Endometrium (tissue), 2 donors: Measurements from ENCODE around the gene FBXO9.

Experiments used
- FAIRE-seq: peaks from 2 replicates; lab custom pipeline; 2012; peaks lifted over from hg19 to GRCh38; lab: Jason Lieb, UNC
- donor health status: control.
- donor health status: control.

Gene FBXO9

DNA sequence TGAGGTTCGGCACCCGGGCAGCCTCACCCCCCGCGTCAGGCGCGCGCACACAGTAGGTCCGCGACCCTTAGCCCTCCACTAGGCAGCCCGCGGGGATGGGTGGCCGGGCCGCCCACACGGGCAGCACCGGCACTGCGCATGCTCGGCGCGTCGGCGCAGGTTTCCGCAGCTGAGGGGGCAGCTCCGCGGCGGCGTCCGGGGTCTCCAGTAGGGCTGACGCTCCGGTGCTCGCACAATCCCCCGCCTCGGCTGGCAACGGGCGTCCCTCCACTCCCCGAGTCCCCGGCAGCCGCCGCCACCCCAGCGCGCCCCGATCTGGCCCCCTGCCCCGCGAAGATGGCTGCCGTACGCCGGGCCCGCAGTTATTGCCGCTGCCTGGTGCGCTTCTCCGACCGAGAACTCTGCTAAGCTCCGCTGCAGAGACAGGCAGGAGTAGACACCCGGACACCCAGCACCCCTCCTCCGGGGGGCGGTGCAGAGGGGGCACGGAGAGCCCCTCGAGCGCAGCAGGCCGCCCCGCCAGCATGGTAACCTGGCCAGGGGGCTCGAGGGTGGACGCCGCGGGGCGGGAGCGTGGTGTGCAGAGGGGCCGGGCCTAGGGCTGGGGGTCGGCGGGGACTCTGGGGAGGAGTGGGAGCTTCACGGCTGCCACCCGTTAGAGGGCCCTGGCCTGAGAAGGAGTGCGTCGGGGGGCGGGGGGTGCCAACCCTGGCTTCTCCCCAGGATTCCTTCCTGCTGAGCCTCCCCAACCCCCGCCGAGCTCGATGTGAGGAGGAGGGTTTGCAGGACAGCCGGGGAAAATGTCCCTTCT is at the start of gene FBXO9:
Gene FBXO9 (plus strand): TSS at position 139 of the 811 bp plus-strand sequence. CDS start 386 bp downstream, at position 525.
- FAIRE-seq: no peak

DNA sequence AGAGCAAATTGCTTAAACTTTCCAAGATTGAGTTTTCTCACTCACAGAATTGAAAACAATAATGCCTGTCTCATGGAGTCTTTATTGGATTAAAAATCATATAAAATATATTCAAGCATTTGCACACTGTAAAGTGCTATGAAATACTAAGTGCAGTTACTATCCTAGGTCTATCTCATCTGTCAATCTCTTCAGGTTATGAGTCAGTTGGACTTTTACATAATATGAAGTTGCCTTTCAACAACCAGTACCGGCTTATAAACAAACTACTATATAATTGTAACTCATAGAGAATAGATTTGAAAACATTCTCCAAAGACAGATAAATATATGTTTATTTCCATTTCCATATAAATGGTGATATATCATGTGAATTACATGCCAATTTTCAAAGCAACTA is 49.7 kb upstream of the FBXO9 start:
- no peak for FAIRE-seq

DNA sequence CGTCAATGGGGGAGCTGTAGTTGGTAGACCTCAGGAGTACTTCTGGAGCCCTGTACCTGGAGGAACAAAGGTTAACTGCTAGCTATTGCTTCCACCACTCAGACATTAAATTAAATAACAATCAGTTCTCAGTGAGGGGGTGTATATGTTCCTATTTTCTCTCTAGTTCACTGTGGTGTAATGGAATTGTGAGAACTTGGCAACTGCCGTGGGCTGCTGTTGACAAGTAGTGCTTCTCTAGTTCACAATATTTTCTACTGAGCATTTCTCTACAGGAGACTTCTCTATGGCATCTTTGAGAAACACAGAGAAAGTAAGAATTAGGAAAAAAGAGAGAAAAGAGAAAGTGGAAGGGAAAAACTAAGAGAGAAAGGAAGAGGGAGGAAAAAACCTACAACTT is 46.8 kb upstream of the FBXO9 start:
- no peak for FAIRE-seq

DNA sequence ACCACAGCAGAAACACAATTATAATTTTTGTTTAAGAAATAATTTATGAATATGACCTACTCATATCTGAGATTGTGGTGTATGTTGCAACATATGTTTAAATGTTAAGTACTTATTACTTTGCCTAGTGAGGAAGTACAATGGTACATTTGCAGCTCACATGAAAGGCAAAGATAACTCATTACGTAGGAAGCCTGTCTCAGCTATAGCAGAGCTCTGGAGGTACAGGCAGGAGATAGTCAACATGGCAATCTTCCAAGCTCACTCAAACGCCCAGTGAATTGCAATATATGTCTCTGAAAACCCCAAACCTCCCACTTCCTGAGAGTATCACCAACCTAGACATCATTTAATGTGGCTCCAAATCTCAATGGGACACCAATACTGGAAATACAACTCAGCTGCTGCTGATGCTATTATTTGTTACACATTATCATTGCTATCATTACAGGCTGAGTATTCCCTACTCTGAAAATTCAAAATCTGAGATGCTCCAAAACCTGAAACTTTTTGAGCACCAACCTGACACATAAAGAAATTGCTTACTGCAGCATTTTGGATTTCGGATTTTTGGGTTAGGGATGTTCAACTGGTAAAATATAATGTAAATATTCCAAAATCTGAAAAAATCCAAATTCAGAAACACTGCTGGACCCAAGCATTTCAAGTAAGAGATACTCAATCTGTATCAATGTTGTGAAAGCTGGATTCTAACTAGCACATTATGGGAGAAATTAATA is 45.0 kb upstream of the FBXO9 start:
- no peak for FAIRE-seq

DNA sequence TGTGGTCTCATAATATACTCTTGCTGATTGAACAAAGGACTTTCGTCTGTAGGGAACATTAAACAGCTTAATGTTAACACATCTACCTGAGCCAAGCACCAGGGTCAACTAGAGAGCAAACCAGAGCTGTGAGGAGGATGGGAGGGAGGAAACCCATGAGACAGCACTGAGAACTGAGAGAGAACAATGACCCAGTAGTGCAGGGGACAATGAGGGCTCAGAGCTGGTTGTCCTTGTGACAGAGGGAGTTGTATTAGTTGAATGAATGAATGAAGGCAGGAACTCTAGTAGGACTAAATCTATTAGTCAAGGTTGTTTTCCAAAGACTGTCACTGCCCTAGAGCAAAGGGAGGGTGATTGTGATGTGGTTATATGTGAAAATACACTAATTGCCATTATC is 41.9 kb upstream of the FBXO9 start:
- no peak for FAIRE-seq

DNA sequence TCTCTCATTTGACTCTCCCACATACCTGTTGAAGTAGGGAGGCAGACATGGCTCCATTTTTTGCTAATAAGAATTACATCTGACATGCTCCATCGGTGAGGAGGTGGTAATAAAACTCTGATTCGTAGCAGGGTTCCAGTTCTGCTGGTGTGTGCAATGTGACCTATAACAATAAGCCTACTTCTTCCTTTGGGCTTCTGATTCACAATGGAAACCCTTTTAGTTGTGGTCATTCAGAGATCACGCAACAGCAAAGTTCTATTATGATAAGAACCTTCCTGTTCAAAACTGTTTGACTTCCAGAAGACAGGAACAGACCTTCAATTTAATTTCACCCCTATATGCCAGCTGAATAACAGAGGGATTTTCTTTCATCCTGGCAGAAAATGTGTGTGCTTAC is 38.7 kb upstream of the FBXO9 start:
- FAIRE-seq: no peak

- FAIRE-seq: no peak
Observed at GRCh38 chr6:53027131-53027718, 38.0 kb upstream of the FBXO9 start.

- FAIRE-seq: no peak
Observed at GRCh38 chr6:53028467-53028866, 36.7 kb upstream of the FBXO9 start.

GRCh38 chr6:53029257-53029656 is 35.9 kb upstream of the FBXO9 start:
- FAIRE-seq: no peak

DNA sequence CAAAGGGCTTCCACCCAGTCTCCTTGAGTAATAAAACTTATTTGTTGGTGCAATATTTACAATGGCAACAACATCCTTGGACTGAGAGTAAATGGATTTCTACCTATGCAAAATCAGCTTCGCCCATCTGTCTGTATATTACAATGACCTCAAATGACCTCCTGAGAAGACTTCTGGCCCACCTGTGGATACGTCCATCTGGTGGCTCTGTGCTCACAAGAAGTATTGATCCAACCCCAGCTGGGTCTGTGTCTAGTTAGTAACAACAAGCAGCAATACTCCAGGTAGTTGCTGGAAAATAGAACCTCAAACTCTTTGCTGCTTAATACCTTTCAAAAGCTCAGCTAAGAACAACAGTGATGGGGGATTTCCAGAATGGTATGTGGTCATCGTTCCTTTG is 35.4 kb upstream of the FBXO9 start:
- FAIRE-seq: no peak

DNA sequence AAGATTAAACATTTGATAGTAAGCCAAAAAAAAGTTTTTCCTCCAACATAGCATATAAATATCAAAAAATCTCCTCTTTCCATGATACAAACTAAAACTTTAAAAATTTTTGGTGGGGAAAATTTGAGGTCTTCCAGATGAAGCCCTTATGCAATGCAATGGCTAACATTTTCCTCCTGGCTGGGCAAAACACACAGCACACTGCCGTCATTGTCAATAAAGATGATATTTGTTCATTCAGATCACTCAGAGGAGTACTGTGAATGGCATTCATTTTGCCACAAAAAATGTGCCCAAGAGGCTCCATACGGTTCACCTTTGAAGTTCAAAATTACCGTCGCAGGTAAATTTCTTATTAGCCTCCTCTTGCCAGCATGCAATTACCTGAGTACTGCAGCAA is 33.9 kb upstream of the FBXO9 start:
- FAIRE-seq: no peak

- FAIRE-seq: no peak
Observed at GRCh38 chr6:53032849-53033248, 32.4 kb upstream of the FBXO9 start.

GRCh38 chr6:53033764-53034163 is 31.4 kb upstream of the FBXO9 start:
- no peak for FAIRE-seq

DNA sequence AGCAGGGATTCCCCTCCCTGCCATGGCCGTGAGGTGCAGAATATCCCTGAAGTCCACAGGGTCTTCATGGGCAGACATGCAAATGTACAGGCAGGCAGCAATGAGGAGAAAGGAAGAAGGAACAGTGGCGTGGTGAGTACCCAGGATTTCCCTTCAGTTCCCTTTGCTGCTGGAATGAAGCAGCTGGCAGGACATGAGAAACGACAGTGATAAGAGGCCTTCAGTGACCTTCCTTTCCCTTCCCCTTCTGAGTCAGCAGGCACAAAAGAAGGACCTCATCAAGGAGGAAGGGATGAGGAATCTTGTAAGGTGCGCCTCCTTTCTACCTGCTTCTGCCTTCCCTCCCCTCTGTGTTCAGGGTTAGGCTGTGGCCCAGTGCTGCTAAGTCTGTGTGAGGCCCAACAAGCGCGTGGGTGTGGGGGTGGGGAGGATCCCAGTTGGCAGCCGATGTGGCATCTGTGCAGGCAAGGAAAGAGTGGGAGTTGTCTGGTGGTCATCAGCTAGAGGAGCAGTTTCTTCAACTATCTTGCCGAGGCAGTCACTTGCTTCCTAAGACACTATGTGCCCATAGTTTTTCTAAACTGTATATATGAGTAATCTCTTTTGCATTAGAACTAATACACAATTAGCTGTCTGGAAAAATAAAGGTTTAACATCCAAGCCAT is 29.5 kb upstream of the FBXO9 start:
- no peak for FAIRE-seq

GRCh38 chr6:53038141-53038540 is 27.1 kb upstream of the FBXO9 start:
- no peak for FAIRE-seq

DNA sequence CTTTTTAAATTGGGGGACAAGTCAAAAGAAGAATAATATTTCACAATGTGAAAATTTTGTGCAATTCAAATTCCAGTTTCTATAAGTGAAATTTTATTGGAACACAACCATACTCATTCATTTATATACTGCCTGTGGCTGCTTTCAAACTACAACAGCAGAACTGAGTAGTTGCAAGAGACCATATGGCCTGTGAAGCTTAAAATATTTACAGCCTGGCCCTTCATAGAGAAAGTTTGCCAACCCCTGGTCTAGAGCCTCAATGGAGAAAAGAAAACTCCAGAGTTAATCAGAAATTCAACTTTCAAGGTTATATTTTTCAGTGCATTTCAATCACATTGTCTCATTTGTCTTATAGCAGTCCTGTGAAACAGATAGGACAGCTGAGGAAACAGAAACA is 26.6 kb upstream of the FBXO9 start:
- FAIRE-seq: no peak

DNA sequence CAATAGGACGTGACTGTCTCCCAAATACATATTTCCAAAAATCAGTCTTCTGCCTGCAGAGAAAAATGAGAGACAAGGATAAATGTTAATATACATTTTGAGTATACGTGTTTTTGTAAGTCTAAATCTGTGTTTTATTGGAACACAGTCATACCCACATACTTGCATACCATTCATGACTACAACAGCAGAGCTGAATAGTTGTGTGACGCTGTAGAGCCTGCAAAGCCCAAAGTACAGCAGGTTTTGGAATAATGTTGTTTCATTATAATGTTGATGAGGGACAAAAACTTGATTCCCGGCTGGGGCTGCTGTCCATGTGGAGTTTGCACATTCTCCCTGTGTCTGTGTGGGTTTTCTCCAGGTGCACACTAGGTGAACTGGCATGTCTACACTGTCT is 23.8 kb upstream of the FBXO9 start:
- FAIRE-seq: no peak

DNA sequence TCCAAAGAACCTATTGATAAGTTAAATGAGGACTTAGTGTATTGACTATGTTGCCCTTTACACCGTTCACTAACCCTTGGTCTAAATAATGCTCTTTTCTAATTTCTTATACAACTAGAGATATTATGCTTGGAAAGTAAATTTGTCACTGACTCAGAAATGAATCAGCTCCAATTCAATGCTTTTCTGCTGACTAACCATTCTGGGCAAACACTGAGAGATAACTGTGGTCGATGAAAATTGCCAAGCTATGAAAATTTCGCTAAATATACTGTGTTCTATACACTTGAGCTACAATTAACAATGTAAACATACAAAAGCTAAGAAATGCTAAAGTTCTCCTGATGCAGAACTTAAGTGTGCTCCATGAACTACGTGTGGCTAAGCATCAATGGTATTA is 23.1 kb upstream of the FBXO9 start:
- FAIRE-seq: no peak

DNA sequence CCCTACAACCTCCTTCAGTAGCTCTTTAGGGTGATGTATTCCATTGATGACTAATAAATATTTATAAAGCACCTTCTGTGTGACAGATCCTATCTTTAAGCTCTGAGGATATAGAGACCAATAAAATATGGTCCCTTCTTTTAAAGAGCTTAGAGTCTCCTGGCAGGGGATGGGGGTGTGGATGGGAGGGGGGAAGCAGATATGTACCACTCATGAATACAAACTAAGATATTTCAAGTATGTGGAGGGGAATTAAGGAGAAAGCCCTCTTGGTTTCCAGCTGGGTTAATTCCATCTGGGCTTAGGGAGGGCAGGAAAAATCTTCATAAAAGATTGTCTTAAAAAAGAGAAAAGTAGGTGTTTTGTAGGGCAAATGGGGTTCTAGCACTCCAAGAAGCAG is 21.6 kb upstream of the FBXO9 start:
- no peak for FAIRE-seq

DNA sequence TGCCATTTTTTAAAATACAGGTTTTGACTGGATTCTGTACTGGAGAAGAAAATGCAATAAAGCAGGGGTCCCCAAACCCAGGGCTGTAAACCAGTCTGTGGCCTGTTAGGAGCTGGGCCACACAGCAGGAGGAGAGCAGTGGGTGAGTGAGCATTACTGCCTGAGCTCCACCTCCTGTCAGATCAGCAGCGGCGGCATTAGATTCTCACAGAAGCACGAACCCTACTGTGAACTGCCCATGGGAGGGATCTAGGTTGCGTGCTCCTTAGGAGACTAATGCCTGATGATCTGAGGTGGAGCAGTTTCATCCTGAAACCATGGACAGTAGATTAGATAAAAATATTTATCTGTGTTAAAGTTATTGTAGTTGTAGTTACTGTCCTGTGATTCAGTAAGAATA is 21.1 kb upstream of the FBXO9 start:
- no peak for FAIRE-seq

DNA sequence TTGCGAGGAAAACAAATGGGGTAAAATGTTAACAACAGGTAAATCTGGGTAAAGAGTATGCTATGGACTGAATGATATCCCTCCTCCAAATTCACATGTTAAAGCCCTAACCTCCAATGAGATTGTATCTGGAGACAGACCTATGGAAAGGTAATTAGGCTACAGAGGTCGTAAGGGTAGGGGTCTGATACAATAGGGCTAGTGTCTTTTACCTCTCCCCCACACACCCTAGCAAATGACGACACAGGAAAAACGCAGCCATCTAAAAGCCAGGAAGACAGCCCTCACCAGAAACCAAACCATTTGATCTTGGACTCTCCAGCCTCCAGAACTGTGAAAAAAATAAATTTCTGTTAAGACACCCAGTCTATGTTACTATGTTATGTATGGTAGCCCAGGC is 20.6 kb upstream of the FBXO9 start:
- FAIRE-seq: no peak

GRCh38 chr6:53045891-53046673 is 19.1 kb upstream of the FBXO9 start:
- FAIRE-seq: no peak
